GM21360 (cell line): ENCODE measurements around the gene TAF8.

Experiments
- ATAC-seq: cut with Tn5 transposase; IDR thresholded peaks from one replicate; pipeline ENCODE4 v1.9.1; 2021; ENCODE audit warnings: mild to moderate bottlenecking, moderate library complexity; ENCODE audit not compliant: unreplicated experiment

Gene TAF8

DNA sequence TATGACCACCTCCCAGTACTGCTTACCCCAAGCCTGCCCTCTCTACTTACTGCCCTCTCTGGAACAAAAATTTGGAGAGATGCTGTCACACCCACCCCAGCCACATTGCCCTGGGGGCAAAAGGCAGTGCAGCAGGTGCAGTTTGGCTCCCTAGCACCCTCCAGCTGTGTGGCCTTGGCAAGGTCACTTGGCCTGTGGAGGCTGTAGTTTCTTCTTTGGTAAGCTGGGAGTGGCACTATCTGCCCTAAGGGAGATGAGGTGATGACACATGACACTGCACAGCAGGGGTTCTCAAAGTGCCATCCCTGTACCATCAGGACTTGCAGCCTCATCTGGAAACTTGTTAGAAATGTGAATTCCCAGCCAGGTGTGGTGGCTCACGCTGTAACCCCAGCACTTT, 44.8 kb downstream of the TAF8 start:
- no peak for ATAC-seq

DNA sequence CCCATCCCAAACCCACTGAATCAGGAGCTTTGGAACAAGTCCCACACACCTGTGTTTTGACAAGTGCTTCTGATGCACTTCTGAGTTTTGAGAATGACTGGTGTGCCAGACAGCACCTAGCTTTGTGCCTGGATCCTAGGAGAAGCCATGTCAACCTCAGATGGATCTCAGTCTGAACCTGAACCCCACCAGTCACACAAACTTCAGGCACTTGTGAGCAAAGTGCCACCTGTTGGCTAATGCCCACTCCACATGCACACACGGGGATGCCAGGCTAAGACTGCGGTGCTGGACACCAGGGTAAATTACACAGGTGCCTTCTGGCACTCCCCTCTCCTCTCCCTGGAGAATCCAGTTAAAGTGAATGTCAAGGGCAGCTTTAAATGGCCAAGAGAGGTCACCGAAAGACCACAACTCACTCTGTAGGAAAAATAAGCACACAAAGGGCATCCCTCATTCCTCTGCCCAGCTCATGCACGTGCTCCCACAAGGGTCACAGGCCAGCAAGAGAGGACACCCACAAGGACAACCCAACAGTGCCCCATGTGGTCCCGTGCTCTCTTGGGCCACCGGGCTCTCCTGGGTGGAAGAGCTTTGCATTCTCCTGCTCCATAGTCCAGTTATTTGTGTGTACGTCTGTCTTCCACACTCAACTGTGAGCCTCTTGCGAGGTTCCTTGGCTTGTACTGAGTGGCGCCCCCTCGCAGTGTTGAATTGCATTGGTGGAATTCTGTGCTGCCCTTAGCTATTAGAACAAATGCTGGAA, 45.6 kb downstream of the TAF8 start:
- ATAC-seq = no peak

GRCh38 chr6:42099340-42100028, 49.2 kb downstream of the TAF8 start:
- ATAC-seq = no peak

GRCh38 chr6:42100029-42100901, 49.9 kb downstream of the TAF8 start:
- ATAC-seq = no peak

- no peak for ATAC-seq
These were observed 50.9 kb downstream of the TAF8 start for GRCh38 chr6:42101186-42101657.

GRCh38 chr6:42103216-42103615, 52.9 kb downstream of the TAF8 start:
- no peak for ATAC-seq

DNA sequence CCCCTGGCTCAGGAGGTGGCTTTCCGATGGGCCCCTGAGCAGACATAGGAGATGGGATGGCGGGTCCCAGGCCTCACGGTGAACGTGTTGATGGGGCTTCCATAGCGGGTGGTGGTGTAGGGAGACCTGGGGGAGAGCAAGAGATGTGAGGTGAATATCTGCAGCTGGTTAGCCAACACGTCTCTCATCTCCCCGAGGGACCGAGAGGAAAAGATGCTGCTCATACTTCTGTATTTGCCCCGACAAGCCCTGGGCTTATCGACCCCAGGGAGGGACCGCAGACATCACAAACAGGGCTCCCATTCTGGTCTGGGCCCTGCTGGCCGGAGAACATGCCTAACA, 53.4 kb downstream of the TAF8 start:
- no peak for ATAC-seq

DNA sequence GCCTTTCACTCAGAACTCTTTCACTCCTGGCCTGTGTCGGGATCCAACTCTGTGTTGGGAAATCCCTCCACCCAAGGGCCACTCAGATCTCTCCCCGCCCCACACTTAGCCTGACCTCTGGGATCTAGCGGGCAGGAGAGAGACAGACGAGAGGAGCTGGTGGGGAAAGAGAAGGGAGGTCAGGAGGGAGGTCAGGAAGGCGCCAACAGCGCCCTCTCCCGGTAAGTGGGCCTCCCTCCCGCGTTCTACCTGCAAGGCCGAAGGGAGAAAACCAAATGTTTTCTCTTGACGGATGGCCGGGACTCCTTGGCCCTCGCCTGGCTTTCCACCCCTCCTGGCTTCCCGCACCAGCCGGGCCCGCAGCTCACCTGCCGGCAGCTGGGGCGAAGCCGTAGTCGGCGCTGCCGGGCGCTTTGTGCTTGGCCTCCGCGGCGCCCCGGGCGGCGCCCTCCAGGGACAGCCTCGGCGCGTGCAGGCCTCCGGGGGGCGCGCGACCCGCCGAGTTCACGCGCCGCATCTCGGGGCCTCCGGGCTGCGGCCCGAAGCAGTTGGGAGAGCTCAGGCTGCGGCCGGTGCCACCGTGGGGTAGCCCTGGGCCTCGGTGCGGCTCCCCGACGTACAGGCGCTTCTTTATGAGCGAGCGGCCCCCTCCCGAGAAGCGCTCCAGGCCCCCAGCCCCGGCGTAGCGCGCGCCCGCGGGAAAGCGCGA, 53.9 kb downstream of the TAF8 start:
- ATAC-seq = no peak

- ATAC-seq = no peak
These were observed 54.4 kb downstream of the TAF8 start for GRCh38 chr6:42104804-42105125.

DNA sequence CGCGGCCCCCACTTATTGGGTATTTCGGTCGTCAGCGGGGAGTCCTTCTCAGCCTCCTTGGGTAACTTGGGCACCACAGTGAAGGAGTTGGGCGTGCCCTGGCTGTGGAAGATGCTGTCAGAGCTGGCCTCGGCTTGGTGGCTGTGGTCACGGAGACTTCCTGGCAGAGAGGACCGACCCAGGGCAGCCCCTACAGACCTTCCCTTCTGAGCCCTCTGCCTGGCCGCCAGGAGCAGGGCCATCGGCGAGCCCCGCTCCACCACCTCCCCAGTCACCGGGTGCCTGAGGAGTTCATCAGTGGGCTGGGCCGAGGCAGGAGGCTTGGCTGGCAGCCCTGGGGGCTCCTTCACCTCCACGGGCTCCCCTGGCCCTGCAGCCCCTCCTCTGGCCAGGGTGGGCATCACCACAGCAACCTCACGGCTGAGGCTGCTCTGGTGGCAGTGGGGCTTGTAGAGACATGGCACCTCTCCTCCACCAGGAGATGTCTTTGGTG, 54.9 kb downstream of the TAF8 start:
- no peak for ATAC-seq

DNA sequence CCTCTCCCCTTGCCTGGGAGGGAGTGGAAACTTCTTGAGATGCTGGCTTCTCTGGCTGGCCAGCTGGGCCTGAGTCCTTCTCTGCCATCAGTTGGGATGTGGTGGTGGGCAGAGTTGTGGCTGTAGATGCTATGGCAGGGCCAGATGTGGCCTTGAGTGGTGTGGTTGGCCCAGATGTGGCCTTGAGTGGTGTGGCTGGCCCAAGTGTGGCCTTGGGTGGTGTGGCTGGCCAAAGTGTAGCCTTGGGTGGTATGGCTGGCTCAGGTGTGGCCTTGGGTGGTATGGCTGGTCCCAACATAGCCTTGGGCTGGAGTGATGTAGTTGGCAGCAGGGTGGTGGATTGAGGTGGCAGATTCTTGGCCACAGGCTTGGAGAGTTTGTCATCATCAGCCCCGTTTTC, 55.4 kb downstream of the TAF8 start:
- ATAC-seq = no peak

GRCh38 chr6:42106112-42107023, 56.0 kb downstream of the TAF8 start:
- no peak for ATAC-seq

DNA sequence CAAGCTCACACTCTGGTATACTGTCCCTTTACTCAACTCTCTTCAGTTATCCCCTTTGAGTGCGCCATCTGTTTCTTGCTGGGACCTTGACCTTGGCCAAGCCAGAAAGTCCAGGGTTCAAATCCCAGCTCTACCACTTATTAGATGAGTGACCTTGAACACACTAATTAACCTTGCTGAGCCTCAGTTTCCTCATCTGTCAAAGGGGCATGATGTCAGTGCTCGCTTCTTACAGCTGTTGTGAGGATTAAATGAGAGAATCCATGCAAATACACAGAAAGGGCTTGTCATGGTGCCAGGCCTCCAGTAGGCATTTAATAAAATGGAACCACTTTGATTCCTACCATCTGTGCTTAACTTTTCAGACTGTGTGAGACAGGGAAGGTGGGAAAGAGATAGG, 57.7 kb downstream of the TAF8 start:
- no peak for ATAC-seq

GRCh38 chr6:42110683-42111082, 60.4 kb downstream of the TAF8 start:
- ATAC-seq = no peak

GRCh38 chr6:42112351-42112750, 62.0 kb downstream of the TAF8 start:
- no peak for ATAC-seq

DNA sequence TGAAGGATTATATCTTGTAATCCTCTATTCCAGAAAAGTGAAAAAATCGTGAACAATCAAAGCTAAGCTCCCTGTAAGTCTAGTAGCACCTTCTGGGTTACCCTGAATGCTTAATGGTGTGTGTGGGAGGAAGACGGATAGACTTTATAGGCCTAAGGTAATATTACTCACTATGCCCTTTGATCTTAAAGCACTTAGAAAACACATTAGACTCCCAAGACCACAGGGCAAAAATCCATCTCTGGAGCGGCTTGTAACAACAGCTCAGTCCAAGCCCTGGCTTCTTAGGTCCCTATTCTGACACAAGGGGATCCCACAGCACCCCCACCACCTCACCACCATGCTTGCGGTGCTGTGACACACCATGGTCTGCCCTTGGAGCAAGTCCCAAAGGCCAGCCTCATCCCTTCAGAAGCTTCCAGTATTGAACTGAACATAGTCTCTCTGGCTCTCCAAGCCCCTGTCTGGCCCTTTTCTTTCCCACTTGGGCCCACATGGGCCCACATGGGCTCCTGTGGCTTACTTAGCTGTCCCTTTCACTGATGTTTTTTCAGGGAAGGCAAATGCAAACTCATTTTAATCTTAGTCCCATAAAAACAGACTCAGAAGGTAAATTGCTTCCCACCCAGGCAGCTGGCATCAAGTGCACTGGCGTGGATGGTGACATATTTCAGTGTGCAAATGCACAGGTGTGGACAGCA, 63.8 kb downstream of the TAF8 start:
- ATAC-seq = no peak

DNA sequence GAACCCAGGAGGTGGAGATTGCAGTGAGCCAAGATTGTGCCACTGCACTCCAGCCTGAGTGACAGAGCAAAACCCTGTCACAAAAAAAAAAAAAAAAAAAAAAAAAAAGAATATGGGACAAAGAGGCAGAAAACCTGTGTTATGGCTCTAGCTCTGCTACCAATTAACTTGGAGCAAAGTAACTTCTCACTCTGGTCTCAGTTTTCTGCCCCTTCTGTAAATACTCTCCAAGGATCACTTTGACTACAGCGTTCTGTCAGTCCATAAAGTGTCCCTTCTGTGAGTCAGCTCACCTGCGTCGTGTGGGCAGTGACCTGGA, 67.5 kb downstream of the TAF8 start:
- no peak for ATAC-seq

DNA sequence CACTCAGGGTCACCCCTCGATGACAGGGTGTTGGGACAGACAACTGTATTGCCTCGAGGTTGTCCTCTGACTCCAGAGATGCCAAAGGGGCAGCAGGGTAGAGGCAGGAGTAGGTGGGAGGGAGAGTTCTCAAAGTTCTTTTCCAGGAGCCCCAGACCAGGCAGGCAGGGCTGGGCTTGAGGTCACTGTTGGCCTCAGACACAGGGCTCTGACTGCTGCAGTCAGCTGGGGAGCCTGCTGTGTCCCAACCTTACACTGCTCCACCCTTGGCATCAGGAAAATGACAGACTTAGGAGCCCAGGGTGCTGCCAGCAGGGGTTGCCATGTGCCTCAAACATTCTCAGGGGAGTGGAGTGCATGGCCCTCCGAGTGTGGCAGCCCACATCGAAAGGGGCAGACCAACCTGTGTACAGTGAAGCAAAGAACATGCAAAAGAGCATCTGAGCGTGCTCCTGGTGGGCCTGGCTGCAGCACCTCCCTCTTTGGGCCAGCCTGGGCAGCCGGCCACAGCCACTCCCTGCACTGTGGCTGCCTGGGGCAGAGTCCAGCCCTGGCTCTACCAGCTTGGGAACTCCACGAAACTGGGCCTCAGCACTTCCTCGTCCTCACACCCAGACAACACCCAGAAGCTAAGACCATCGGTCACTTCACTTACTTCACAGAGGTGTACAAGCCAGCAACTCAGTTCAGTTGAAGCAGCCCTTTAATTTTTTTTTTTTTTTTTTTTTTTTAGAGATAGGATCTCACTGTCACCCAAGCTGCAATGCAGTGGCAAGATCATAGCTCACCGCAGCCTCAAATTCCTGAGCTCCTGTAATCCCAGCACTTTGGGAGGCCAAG, 68.1 kb downstream of the TAF8 start:
- ATAC-seq = no peak
